Measurements from ENCODE around the gene OR2Y1. TPM values are rescaled to one million over a fixed set of nuclear protein-coding genes. Genes with fewer than 3 reads are reported as not detected.
"Not testable (repeated sequence)": the region's sequence is repeated elsewhere in the genome, so short reads cannot be mapped to it uniquely, and the experiment has no call there.

OR2Y1 gene, protein sequence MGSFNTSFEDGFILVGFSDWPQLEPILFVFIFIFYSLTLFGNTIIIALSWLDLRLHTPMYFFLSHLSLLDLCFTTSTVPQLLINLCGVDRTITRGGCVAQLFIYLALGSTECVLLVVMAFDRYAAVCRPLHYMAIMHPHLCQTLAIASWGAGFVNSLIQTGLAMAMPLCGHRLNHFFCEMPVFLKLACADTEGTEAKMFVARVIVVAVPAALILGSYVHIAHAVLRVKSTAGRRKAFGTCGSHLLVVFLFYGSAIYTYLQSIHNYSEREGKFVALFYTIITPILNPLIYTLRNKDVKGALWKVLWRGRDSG
- total RNA-seq (ENCODE audit: insufficient read depth, low replicate concordance) = not detected

GRCh38 chr5:180739958-180740357 lies at the start of gene OR2Y1:
TSS of gene OR2Y1 (minus strand) at chr5:180740058. CDS start at chr5:180740058, 0 bp downstream.
- no peak for DNase-seq (ENCODE audit: low spot score)

DNA sequence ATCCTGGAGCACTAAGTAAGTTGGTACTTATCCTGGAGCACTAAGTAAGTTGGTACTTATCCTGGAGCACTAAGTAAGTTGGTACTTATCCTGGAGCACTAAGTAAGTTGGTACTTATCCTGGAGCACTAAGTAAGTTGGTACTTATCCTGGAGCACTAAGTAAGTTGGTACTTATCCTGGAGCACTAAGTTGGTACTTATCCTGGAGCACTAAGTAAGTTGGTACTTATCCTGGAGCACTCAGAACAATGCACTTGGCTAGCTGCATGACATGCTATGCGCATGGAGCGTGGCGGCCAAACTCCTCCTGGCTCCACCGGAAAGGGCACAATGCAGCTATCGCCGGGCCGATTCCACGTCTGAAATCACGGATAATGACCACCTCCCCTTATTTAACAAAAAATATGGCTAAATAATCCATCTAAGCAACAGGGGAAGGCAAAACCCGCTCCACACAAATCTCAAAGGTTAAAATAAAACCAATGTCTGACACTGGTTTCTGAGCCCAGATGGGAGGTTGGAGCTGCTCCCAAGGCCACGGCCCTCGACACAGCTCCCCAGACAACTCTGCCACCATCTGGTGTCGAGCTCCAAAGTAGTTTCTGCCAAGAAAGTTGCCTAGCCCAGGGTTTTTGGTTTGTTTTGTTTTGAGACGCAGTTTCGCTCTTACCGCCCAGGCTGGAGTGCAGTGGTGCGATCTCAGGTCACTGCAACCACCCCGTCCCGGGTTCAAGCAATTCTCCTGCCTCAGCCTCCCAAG lies 49.0 kb upstream of the OR2Y1 start:
- not testable (repeated sequence) for DNase-seq (ENCODE audit: low spot score)

GRCh38 chr5:180787711-180788431 lies 48.0 kb upstream of the OR2Y1 start:
- DNase-seq (ENCODE audit: low spot score) = no peak

GRCh38 chr5:180786531-180787398 lies 46.9 kb upstream of the OR2Y1 start:
- DNase-seq (ENCODE audit: low spot score) = no peak

- DNase-seq (ENCODE audit: low spot score) = peak; percentile 83
Measured at GRCh38 chr5:180785794-180786221, 46.0 kb upstream of the OR2Y1 start.

GRCh38 chr5:180785121-180785781 lies 45.4 kb upstream of the OR2Y1 start:
- DNase-seq (ENCODE audit: low spot score) = peak; percentile 75

GRCh38 chr5:180784497-180785097 lies 44.7 kb upstream of the OR2Y1 start:
- peak; percentile 93 for DNase-seq (ENCODE audit: low spot score)

DNA sequence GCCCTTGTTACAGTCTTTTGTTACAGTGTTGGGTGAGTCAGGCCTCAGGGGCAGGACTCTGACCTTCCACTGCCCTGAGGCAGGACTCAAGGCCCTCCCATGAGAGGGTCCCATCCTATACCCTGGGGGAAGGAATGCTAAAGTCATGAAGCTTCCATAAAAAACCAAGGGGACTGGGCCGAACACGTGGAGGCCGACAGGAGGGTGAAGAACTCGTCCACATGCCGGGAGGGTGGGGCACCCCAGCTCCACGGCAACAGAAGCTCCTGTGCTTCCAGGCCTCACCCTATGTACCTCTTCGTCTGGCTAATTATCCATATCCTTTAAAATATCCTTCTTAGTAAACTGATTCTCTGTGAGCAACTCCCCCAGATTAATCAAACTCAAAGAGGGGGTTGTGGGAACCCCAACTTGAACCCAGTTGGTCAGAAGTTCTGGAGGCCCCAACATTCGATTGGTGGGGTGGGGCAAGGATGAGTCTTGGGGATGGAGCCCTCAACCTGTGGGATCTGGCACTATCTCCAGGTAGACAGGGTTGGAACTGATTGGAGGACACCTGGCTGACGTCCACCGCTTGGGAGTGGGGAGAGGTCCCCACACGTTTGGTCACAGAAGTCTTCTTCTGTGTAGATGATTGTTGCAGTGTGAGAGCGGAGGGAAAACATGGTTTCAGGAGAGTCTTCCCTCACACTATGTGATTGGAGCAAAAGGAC lies 43.6 kb upstream of the OR2Y1 start:
- no peak for DNase-seq (ENCODE audit: low spot score)

- DNase-seq (ENCODE audit: low spot score) = no peak
Measured at GRCh38 chr5:180782748-180783147, 42.9 kb upstream of the OR2Y1 start.

- not testable (repeated sequence) for DNase-seq (ENCODE audit: low spot score)
Measured at GRCh38 chr5:180781900-180782326, 42.1 kb upstream of the OR2Y1 start.

- no peak for DNase-seq (ENCODE audit: low spot score)
Measured at GRCh38 chr5:180779985-180780610, 40.2 kb upstream of the OR2Y1 start.

DNA sequence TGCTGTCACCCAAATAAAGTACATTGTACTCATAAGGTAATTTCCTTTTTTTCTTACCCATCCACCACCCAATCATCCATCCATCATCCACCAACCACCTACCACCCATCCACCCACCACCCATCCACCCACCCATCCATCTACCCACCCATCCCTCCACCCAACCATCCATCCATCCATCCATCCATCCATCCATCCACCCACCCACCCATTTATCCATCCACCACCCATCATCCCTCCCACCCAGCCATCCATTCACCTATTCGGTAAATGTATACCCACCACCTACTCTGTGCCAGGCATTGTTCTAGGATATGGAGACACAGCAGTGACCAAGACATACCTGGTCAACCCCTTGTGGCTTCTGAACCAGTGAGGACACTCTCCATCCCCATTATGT lies 37.6 kb upstream of the OR2Y1 start:
- no peak for DNase-seq (ENCODE audit: low spot score)

GRCh38 chr5:180776376-180776775 lies 36.5 kb upstream of the OR2Y1 start:
- no peak for DNase-seq (ENCODE audit: low spot score)

DNA sequence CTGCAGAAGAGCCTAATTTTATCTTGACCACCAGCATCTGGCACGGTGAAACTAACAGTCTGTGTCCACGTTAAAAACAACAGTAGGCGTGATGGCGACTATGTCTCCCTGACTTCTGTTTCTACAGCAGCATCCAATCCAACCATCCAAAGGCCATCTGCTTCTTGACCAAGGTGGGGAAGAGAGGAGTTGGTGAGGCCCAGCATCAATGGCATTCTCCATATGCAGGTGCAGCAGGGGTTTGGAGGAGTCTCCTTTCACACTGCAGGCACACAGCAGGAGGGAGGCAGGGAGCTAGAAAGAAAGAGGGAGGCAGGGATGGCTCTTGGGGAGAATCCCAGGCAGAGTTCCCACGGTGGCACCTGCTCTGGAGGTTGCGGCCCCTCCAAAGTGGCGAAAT lies 35.8 kb upstream of the OR2Y1 start:
- no peak for DNase-seq (ENCODE audit: low spot score)

- DNase-seq (ENCODE audit: low spot score) = no peak
Measured at GRCh38 chr5:180771839-180772238, 32.0 kb upstream of the OR2Y1 start.

GRCh38 chr5:180769821-180770220 lies 30.0 kb upstream of the OR2Y1 start:
- DNase-seq (ENCODE audit: low spot score) = no peak

DNA sequence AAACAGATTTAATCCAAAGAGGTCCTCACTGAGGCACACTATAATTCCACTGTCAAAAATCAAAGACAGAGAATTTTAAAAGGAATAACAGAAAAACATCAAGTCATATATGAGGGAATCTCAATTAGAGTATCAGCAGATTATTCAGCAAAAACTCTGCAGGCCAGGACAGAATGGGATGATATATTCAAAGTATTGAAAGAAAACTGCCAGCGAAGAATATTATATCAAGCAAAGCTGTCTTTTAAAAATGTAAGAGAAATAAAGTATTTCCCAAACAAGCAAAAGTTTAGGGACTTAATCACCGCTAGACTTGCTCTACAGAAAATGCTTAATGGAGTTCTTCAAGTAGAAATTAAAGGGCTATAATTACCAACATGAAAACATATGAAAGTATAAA lies 15.7 kb upstream of the OR2Y1 start:
- no peak for DNase-seq (ENCODE audit: low spot score)

DNA sequence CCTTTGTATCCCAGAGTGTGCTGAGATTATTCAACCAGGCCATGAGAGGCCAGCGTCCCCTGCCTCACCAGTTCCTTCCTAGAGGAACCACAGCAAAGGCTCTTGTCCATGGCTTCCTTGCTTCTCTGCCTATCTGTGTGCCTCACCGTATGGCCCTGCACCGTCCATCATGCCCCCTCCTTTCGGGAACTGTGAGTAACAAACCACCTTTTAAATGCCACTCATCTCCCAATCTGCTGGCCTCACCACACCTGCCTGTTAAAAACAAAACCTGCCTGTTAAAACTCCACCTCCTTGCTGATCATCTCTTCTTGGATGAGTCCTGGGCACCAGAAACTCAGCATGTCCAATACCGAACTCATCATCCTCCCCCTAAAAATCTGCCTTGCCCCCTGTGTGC lies 4.4 kb upstream of the OR2Y1 start:
- no peak for DNase-seq (ENCODE audit: low spot score)

DNA sequence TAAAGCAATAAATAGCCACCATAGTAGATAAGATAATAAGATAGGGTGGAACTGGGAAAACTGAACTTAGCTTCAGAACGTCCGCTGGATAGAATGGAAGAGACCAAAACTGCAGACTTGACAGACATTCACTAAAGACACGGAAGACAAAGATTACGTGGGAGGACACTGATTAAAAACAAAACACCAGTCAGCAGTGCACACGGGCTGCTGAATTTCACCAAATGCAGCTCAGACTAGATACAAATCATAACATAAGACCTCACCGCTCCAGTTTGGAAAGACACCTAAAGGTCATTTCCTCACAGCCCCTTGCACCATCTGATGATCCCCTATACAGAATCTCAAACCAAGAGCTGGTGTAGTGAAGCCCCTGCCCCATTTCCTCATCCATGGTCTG lies 2.9 kb upstream of the OR2Y1 start:
- DNase-seq (ENCODE audit: low spot score) = no peak

Data from umbilical cord (tissue), 2 donors.